GM12801 (cell line): ENCODE data around the gene PHC2.

Source experiments
- TF ChIP-seq, protein P1 (sequence below): IDR thresholded peaks from one replicate; pipeline ENCODE4 v1.5.1; 2011; ENCODE audit warnings: control low read depth; ENCODE audit not compliant: insufficient read length; ENCODE audit errors: extremely low read depth

The PHC2 gene

DNA sequence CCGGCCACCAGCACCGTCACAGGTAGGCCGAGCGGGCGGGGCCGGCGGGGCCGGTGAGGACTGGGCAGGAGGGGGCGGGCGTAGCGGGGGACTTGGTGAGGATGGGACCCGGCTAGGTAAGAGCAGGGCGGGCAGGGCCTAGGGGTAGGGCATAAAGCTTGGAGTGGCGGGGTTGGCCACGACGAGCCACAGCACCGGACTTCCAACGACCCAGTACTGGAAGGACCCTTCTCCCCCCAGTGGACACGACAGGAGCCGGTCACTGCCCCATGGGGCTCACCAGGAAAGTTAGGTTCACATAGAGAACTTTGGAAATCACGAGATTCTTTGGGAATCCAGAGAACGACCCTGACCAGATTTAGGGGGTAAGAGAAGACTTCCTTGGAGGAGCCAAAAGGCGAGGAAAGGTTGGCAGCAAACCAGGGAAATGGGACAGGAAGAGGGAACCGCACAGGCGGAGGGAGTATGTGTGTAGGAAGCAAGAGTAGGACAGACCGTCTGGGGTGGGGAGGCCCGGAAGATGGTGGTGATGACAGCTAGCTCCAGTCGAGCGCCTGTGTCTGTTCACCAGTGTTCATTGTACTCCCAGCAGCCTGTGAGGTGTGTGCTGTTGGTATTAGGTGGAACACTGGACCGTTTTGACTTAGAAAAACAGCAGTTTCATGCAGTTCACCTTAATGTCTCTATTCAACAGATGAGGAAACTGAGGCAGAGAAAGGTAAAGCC is 154.2 kb downstream of the PHC2 start:
- TF ChIP-seq, protein P1, sequence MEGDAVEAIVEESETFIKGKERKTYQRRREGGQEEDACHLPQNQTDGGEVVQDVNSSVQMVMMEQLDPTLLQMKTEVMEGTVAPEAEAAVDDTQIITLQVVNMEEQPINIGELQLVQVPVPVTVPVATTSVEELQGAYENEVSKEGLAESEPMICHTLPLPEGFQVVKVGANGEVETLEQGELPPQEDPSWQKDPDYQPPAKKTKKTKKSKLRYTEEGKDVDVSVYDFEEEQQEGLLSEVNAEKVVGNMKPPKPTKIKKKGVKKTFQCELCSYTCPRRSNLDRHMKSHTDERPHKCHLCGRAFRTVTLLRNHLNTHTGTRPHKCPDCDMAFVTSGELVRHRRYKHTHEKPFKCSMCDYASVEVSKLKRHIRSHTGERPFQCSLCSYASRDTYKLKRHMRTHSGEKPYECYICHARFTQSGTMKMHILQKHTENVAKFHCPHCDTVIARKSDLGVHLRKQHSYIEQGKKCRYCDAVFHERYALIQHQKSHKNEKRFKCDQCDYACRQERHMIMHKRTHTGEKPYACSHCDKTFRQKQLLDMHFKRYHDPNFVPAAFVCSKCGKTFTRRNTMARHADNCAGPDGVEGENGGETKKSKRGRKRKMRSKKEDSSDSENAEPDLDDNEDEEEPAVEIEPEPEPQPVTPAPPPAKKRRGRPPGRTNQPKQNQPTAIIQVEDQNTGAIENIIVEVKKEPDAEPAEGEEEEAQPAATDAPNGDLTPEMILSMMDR, result no peak

DNA sequence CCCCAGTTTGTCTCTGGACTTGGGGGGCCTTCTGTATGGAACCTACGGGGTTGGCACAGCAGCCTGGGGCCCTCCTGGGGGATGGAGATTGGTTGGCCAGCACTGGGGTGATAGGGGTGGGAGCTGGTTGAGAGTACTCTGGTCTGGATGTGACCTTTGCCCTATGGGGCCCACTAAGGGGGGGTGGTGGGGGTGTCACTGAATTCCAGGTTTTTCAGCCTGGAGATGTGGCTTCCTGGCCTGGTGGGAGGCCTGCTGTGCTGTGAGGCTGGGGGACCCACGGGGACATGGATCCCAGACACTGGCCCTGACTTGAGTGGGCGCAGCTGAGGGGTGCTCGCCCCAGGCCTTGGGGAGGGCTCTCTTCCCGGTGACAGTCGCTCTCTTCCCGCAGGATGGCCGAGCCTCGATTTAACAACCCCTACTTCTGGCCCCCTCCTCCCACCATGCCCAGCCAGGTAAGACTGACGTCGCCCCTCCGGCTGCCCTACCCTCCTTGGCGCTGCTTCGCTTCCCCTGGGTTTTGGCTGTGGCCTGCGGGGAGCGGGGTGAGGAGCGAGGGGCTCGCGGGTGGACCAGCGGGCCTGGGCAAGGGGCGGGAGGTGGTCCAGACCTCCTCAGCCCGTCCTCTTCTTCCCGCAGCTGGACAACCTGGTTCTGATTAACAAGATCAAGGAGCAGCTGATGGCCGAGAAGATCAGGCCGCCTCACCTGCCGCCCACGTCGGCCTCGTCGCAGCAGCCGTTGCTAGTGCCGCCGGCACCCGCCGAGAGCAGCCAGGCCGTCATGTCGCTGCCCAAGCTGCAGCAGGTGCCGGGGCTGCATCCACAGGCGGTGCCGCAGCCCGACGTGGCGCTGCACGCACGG is 155.0 kb downstream of the PHC2 start:
- TF ChIP-seq, protein P1, result no peak

- TF ChIP-seq, protein P1, result no peak
Observed at GRCh38 chr1:33275195-33275594, 155.7 kb downstream of the PHC2 start.

DNA sequence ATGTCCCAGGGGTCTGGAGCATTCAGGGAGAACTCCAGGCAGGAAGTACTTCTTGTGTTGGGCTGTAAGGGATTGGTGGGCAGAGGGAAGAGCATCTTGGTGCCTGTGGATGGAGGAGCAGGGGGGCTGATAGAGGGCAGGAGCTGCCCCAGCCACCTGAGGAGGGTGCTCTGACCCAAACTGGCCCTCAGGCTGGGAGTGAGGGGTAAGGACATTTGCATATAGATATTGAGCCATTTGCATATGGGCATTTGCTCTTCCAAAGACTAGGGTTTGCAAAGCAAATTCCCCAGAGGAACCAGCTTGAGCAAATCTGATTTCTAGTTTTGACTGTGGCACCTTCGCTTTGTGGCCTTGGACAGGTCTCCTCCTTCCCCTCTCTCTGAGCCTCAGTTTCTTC is 156.4 kb downstream of the PHC2 start:
- TF ChIP-seq, protein P1, result no peak

GRCh38 chr1:33273961-33274371 is 156.9 kb downstream of the PHC2 start:
- TF ChIP-seq, protein P1, result no peak
